ENCODE results near the gene LRRC8D. TPM values are rescaled to one million over a fixed set of nuclear protein-coding genes. Genes with fewer than 3 reads are reported as not detected.

LRRC8D gene
- total RNA-seq, 1 donor from 2014 or later, result 36.0 TPM

DNA sequence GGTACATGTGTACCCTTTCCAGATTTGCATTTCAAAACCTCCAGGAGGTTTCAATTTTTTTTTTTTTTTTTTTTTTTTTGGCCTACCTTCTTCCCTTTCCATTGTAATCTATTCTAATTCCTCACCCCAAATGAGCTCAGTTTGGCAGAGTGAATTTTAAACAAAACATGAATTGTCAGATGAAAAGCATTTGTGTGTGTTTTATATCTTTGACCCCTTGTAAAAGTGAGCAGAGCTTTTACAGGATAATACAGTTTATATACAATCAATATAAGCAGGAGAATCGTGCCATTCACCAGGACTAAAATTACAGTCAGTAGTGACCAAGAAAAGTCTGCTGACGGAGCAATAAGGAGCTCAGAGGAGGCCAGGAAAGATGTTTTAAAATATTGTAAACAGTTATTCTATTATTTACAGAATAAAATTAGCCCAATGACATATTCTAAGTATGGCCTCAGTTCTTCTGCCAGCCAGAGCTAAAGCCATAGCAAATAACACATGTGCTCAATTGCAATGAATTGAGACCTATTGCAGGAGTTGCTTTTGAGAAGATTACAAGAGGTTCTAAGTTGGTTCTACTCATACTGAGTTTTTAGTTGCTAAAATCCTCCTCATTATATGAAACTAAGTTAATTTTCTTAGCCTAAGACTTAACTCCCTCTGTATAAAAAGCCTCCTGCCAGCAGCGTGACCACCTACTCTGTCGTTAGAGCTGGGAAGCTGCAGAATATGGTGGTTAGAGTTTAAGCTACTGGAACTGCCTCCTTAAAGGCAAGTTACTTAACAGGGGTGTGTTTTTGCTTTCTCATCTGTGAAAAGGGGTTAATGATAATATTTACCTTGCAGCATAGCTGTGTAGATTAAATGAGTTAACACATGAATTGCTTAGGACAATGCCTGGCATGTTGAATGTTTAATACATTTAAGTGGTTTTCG, 123.3 kb downstream of the LRRC8D start:
- POLR2A ChIA-PET, result no interaction called here
- intact Hi-C loops (cut with micrococcal nuclease), result loop anchor here (2.0 kb wide), 1 partner anchor 17 kb away; no protein-coding TSS in a partner anchor
- no peaks in the 10 kb centered on the region for H3K9me3 Mint-ChIP-seq
- H3K27ac Mint-ChIP-seq, result no peak overlapping the region
- ATAC-seq (ENCODE audit: low read depth), result no peak
- H3K4me3 Mint-ChIP-seq, result no peak overlapping the region
- DNase-seq, result no peak
- TF ChIP-seq, protein P1, sequence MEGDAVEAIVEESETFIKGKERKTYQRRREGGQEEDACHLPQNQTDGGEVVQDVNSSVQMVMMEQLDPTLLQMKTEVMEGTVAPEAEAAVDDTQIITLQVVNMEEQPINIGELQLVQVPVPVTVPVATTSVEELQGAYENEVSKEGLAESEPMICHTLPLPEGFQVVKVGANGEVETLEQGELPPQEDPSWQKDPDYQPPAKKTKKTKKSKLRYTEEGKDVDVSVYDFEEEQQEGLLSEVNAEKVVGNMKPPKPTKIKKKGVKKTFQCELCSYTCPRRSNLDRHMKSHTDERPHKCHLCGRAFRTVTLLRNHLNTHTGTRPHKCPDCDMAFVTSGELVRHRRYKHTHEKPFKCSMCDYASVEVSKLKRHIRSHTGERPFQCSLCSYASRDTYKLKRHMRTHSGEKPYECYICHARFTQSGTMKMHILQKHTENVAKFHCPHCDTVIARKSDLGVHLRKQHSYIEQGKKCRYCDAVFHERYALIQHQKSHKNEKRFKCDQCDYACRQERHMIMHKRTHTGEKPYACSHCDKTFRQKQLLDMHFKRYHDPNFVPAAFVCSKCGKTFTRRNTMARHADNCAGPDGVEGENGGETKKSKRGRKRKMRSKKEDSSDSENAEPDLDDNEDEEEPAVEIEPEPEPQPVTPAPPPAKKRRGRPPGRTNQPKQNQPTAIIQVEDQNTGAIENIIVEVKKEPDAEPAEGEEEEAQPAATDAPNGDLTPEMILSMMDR (IDR thresholded peaks at IDR 0.05), result no peak
- H3K4me1 Mint-ChIP-seq, result peaks cover 2% of the 10 kb centered on the region
- peaks cover 2% of the 10 kb centered on the region for H3K36me3 Mint-ChIP-seq (ENCODE audit: low read depth)
- CTCF ChIA-PET, result no interaction called here
- H3K27me3 Mint-ChIP-seq, result no peaks in the 10 kb centered on the region

DNA sequence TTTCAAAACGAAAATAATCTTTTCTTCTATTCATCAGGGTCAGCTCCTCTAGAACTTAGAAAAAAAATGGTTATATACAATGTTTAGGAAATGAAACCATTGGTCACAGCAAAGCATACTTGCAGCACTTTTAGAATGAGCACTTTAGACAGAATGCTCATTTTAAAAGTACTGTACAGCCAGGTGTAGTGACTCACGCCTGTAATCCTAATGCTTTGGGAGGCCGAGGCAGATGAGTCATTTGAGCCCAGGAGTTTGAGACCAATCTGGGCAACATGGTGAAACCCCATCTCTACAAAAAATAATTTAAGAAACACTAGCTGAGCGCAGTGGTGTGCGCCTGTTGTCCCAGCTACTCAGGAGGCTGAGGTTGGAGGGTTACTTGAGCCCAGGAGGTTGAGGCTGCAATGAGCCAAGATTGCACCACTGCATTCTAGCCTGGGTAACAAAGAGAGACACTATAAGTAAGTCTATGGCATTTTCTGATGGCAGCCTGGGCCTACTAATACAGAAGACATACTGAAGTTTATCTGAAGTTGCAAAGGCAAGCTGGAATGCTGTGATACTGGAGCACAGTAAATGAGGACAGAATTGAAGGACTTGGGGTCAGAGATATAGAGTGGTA, 125.1 kb downstream of the LRRC8D start:
- intact Hi-C loops (cut with micrococcal nuclease), result loop anchor here (2.0 kb wide), 1 partner anchor 19 kb away; no protein-coding TSS in a partner anchor

DNA sequence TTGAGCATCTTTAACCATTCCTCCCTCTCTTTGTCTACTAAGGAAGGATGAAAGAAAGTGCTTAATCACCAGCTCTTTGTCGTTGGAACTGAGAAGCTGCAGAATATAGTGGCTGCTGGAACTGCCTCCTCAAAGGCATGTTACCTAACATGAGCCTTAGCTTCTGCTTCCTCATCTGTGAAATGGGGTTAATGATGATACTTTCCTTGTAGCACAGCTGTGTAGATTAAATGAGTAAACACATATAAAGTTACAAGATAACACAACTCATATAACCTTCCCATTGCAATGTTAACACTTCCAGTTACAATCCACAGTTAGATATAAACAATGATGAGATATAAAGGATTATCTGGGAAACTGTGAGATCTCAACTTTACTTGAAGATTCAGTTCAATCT, 125.7 kb downstream of the LRRC8D start:
- peaks cover 1% of the 10 kb centered on the region for H3K4me1 Mint-ChIP-seq
- H3K9me3 Mint-ChIP-seq, result no peaks in the 10 kb centered on the region
- CTCF ChIA-PET, result no interaction called here
- H3K36me3 Mint-ChIP-seq (ENCODE audit: low read depth), result no peaks in the 10 kb centered on the region
- DNase-seq (no peak), ATAC-seq (ENCODE audit: low read depth) (no peak)
- TF ChIP-seq, protein P1 (IDR thresholded peaks at IDR 0.05), result no peak
- intact Hi-C loops (cut with micrococcal nuclease), result no loop called here
- POLR2A ChIA-PET, result no interaction called here
- no peak overlapping the region for H3K27ac Mint-ChIP-seq
- no peaks in the 10 kb centered on the region for H3K27me3 Mint-ChIP-seq
- no peak overlapping the region for H3K4me3 Mint-ChIP-seq

More for the DNA sequence above, 125.1 kb downstream of the LRRC8D start:
- DNase-seq (no peak), ATAC-seq (ENCODE audit: low read depth) (no peak)
- Mint-ChIP-seq H3K27me3 (no peaks in the 10 kb centered on the region), H3K9me3 (no peaks in the 10 kb centered on the region), H3K4me3 (no peak overlapping the region), H3K4me1 (peaks cover 3% of the 10 kb centered on the region), H3K27ac (no peak overlapping the region), H3K36me3 (ENCODE audit: low read depth) (no peaks in the 10 kb centered on the region)
- ChIA-PET CTCF (no interaction called here), POLR2A (no interaction called here)
- TF ChIP-seq, protein P1 (IDR thresholded peaks at IDR 0.05), result no peak

DNA sequence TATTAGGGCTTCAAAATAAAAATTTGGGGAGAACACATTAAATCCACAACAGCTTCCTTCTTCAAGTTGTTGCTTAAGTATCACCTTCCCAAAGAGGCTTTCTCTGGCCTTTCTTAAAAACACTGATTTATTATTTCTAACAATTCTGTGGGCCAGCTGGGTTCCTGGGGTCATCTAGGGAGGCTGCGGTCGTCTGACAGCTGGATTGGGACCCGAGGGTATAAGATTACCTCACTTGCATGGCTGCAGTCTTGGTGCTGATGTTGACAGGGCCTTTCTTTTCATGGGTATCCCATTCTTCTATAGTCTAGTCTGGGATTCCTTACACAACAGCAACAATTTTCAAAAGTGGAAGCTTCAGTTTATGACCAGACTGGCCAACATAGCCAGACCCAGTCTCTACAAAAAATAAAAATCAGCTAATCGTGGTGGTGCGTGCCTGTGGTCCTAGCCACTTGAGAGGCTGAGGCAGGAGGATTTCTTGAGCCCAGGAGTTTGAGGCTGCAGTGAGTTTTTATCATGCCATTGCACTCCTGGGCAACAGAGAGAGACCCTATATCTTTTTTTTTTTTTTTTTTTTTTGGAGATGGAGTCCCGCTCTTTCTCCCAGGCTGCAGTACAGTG, 128.0 kb downstream of the LRRC8D start:
- Mint-ChIP-seq H3K36me3 (ENCODE audit: low read depth) (no peaks in the 10 kb centered on the region), H3K9me3 (no peaks in the 10 kb centered on the region)

More for the DNA sequence above, 128.0 kb downstream of the LRRC8D start:
- Mint-ChIP-seq H3K4me3 (no peak overlapping the region), H3K27ac (no peak overlapping the region), H3K4me1 (peaks cover 4% of the 10 kb centered on the region), H3K27me3 (no peaks in the 10 kb centered on the region)
- DNase-seq (no peak), ATAC-seq (ENCODE audit: low read depth) (no peak)
- intact Hi-C loops (cut with micrococcal nuclease), result no loop called here
- POLR2A ChIA-PET, result interaction anchor here (0.6 to 1.2 kb wide), 3 partner anchors 9 to 128 kb away, joined by 4 to 15 read pairs (median 4); partner anchors contain the start of gene LRRC8D
- TF ChIP-seq, protein P1 (IDR thresholded peaks at IDR 0.05), result no peak
- CTCF ChIA-PET, result interaction anchor here (1.0 kb wide), 1 partner anchor 106 kb away, joined by 3 read pairs; no protein-coding TSS in a partner anchor

All from activated B cell treated with CpG ODN at 0.5 μM for 24 hours (primary cell).